IMR-90 (cell line): ENCODE measurements around the gene RRAGC. TPM values are rescaled to one million over a fixed set of nuclear protein-coding genes. Genes with fewer than 3 reads are reported as not detected.

Experiments used
- ATAC-seq: fragments of 200-7000 bp; cut with Tn5 transposase; 2 replicates; pipeline ENCODE4 v1.9.1; 2020; ENCODE audit warnings: low read depth, mild to moderate bottlenecking, moderate library complexity
- BruUV-seq: library from RNA; stranded (reverse); fragments of 400-500 nt; replicated peaks from 2 replicates; lab custom pipeline; 2021; lab: Mats Ljungman, UMichigan
- CTCF ChIA-PET: fragments of 300-600 bp; formaldehyde crosslinking; extraction: SDS; loops from one replicate; lab custom pipeline; 2021; ENCODE audit warnings: antibody characterized with exemption; lab: Yijun Ruan, JAX
- POLR2A ChIA-PET: fragments of 300-600 bp; sonication (Branson Sonifier 250); formaldehyde crosslinking; loops from one replicate; lab custom pipeline; 2022; ENCODE audit warnings: antibody characterized with exemption; ENCODE audit not compliant: unreplicated experiment; lab: Charles Lee
- DNase-seq: peaks from one replicate; pipeline ENCODE4 v3.0.0; 2013
- H2AFZ ChIP-seq: replicated peaks from 2 replicates; pipeline ENCODE3; 2013; ENCODE audit warnings: low read length, mild to moderate bottlenecking; ENCODE audit not compliant: poor library complexity
- H2AK5ac ChIP-seq: 2 replicates; pipeline ENCODE4 v1.6.1; 2013; ENCODE audit warnings: low read depth, low read length, inconsistent platforms
- H2AK9ac ChIP-seq: replicated peaks from 2 replicates; pipeline ENCODE3; 2013; ENCODE audit warnings: mild to moderate bottlenecking, low read depth, low read length, moderate library complexity; ENCODE audit not compliant: poor library complexity
- H2BK120ac ChIP-seq: 2 replicates; pipeline ENCODE4 v1.6.1; 2013; ENCODE audit warnings: low read depth, low read length, inconsistent platforms
- H2BK15ac ChIP-seq: 3 replicates; pipeline ENCODE4 v1.6.1; 2013; ENCODE audit warnings: low read depth, low read length, inconsistent platforms
- H2BK20ac ChIP-seq: 2 replicates; pipeline ENCODE4 v1.6.1; 2013; ENCODE audit warnings: low read depth, mild to moderate bottlenecking, inconsistent platforms, low read length, moderate library complexity
- H2BK5ac ChIP-seq: 2 replicates; pipeline ENCODE4 v1.6.1; 2013; ENCODE audit warnings: mild to moderate bottlenecking, low read depth, low read length, inconsistent platforms; ENCODE audit not compliant: poor library complexity, severe bottlenecking
- H3K14ac ChIP-seq: replicated peaks from 2 replicates; pipeline ENCODE4 v1.6.1; 2013; ENCODE audit warnings: low read depth, low read length, inconsistent platforms
- H3K18ac ChIP-seq: 2 replicates; pipeline ENCODE4 v1.6.1; 2013; ENCODE audit warnings: low read depth, low read length, control low read depth
- H3K23ac ChIP-seq: 2 replicates; pipeline ENCODE4 v1.6.1; 2013; ENCODE audit warnings: low read depth, low read length, inconsistent platforms
- H3K27ac ChIP-seq: 2 replicates; pipeline ENCODE4 v1.5.1; 2013; ENCODE audit warnings: mild to moderate bottlenecking, control low read depth, low read length; ENCODE audit not compliant: insufficient read depth
- H3K27me3 ChIP-seq: 2 replicates; pipeline ENCODE4 v1.6.1; 2013; ENCODE audit warnings: low read length; ENCODE audit not compliant: control insufficient read depth, insufficient read depth
- H3K36me3 ChIP-seq: 2 replicates; pipeline ENCODE4 v1.6.1; 2013; ENCODE audit warnings: low read length, mixed read lengths; ENCODE audit not compliant: control insufficient read depth, insufficient read depth
- H3K4ac ChIP-seq: 2 replicates; pipeline ENCODE4 v1.6.1; 2013; ENCODE audit warnings: low read depth, low read length, inconsistent platforms
- H3K4me1 ChIP-seq: 2 replicates; pipeline ENCODE4 v1.6.1; 2013; ENCODE audit warnings: low read length, mixed read lengths; ENCODE audit not compliant: control insufficient read depth, insufficient read depth
- H3K4me2 ChIP-seq: 2 replicates; pipeline ENCODE4 v1.6.1; 2013; ENCODE audit warnings: low read depth, mild to moderate bottlenecking, control low read depth, low read length, moderate library complexity
- H3K4me3 ChIP-seq: 2 replicates; pipeline ENCODE4 v1.5.1; 2013; ENCODE audit warnings: low read depth, mild to moderate bottlenecking, control low read depth, low read length, moderate library complexity; ENCODE audit not compliant: insufficient read depth
- H3K56ac ChIP-seq: 2 replicates; pipeline ENCODE4 v1.6.1; 2013; ENCODE audit warnings: low read length, inconsistent platforms; ENCODE audit not compliant: insufficient read depth; ENCODE audit errors: extremely low read depth
- H3K79me1 ChIP-seq, 2 experiments: 2 replicates each; pipeline ENCODE4 v1.6.1; 2013; ENCODE audit warnings: low read length in 2 of 2, inconsistent platforms in 1 of 2, low read depth in 1 of 2
- H3K9ac ChIP-seq: 2 replicates; pipeline ENCODE4 v1.6.1; 2013; ENCODE audit warnings: low read depth, low read length, control low read depth
- H3K9me1 ChIP-seq: 2 replicates; pipeline ENCODE4 v1.6.1; 2013; ENCODE audit warnings: low read length, inconsistent platforms; ENCODE audit not compliant: insufficient read depth
- H3K9me3 ChIP-seq: 2 replicates; pipeline ENCODE4 v1.6.1; 2013; ENCODE audit warnings: low read length; ENCODE audit not compliant: control insufficient read depth, insufficient read depth
- H4K20me1 ChIP-seq: 2 replicates; pipeline ENCODE4 v1.6.1; 2013; ENCODE audit warnings: low read length, inconsistent platforms; ENCODE audit not compliant: insufficient read depth
- H4K5ac ChIP-seq: 2 replicates; pipeline ENCODE4 v1.6.1; 2013; ENCODE audit warnings: mild to moderate bottlenecking, low read depth, low read length, control low read depth
- H4K8ac ChIP-seq, 2 experiments: 2 replicates each; pipeline ENCODE4 v1.6.1; 2013; ENCODE audit warnings: low read depth in 2 of 2, low read length in 2 of 2, control low read depth in 1 of 2, inconsistent platforms in 1 of 2
- H4K91ac ChIP-seq: 2 replicates; pipeline ENCODE4 v1.6.1; 2013; ENCODE audit warnings: low read depth, low read length, inconsistent platforms; ENCODE audit not compliant: insufficient read depth
- SMC3 ChIP-seq: fragments of 150-350 bp; IDR thresholded peaks from 2 replicates; pipeline ENCODE4 v1.6.1; 2016; ENCODE audit warnings: low read depth, mild to moderate bottlenecking, antibody characterized with exemption, low read length, moderate library complexity
- WGBS, 2 experiments: methylation state at CpG; one replicate each; pipeline versions ENCODE4 v1.1.5 to v1.1.7; 2013; ENCODE audit warnings: missing lambda C conversion rate in 2 of 2; ENCODE audit not compliant: insufficient read length in 1 of 2; ENCODE audit errors: extremely low coverage in 2 of 2; 5-methylcytosine and 5-hydroxymethylcytosine counted together
- dilution Hi-C: fragments of 300-500 bp; cut with HindIII; formaldehyde crosslinking; loops from one replicate; pipeline ENCODE4 v1.14.3; 2018; ENCODE audit warnings: low sequenced_read_pairs; ENCODE audit not compliant: unreplicated experiment
- in situ Hi-C: fragments of 300-500 bp; cut with MboI; formaldehyde crosslinking; loops from 3 replicates; pipeline ENCODE4 v1.14.3; 2019; ENCODE audit warnings: low sequenced_read_pairs, inconsistent platforms, mixed read lengths
- intact Hi-C: fragments of 100-400 bp; cut with micrococcal nuclease; formaldehyde crosslinking; loops from 2 replicates; pipeline ENCODE4 v1.10.0; 2022
- polyA plus RNA-seq, 3 experiments: library from polyadenylated mRNA; depleted of rRNA; stranded (reverse); fragments of >200 nt; gene quantifications; 2 replicates each; pipeline ENCODE4 v1.2.3, GENCODE V29; 2012; ENCODE audit warnings: low replicate concordance in 1 of 3
- total RNA-seq: library from RNA; depleted of rRNA; stranded (reverse); fragments of >200 nt; gene quantifications from 2 replicates; pipeline ENCODE4 v1.2.3, GENCODE V29; 2012

Gene RRAGC
- total and polyA plus RNA-seq, 2 of the 4 experiments (the other 2 are of a cell fraction): 7.2 to 12.2 TPM

DNA sequence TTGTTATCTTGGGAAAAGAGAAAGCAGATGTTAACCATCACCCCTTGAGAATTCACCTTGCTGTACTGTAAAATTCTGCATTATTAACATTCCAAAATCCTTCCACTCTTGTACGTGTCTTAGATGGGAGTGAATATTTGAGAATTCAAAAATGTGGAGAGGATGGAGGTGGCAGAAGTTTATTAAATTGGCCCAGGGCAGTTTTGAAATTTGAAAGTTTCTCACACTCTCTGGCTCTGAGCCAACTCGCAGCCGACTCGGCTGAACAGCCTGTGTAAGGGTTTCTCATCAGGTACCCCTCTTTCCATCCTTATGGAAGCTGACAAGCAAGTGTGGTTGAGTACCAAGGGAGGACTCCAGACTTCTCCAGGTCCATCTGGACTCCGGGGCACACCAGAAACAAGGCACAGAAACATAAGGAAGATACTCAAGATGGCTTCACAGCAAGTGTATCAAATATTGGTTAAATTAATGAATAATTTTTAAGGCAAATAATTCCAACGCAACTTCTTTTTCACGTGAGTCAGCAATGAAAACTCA lies 45.1 kb downstream of the RRAGC start:
- H3K4me1 ChIP-seq: no peaks in the 10 kb centered on the region; the same call in 1 of the 2 replicates
- H3K27ac ChIP-seq: no peak overlapping the region
- TF ChIP-seq SMC3: no peak
- H3K79me1 ChIP-seq: no peaks in the 10 kb centered on the region
- no CpG with 5 or more reads among the region's 7 CpGs for WGBS, 2 experiments
- ATAC-seq (no peak), DNase-seq (no peak)
- no peak overlapping the region for H4K91ac ChIP-seq
- no peak overlapping the region for H3K4me3 ChIP-seq
- H4K5ac ChIP-seq: no peak overlapping the region
- no peak overlapping the region for H2AK5ac ChIP-seq
- no peak overlapping the region for H3K4ac ChIP-seq
- H2BK120ac ChIP-seq: no peak overlapping the region
- intact Hi-C loops (no loop called here), dilution Hi-C loops (no loop called here), in situ Hi-C loops (loop anchor here (25.0 kb wide), 1 partner anchor 1202 kb away; no protein-coding TSS in a partner anchor)
- no peaks in the 10 kb centered on the region for H3K9me1 ChIP-seq
- H2AK9ac ChIP-seq: no peak overlapping the region
- no peak overlapping the region for H3K4me2 ChIP-seq
- CTCF ChIA-PET: no interaction called here
- H3K36me3 ChIP-seq: no peaks in the 10 kb centered on the region
- H3K27me3 ChIP-seq: peaks cover 68% of the 10 kb centered on the region
- H4K8ac ChIP-seq: no peak overlapping the region
- no TSS peak for BruUV-seq
- no peak overlapping the region for H2BK20ac ChIP-seq
- H3K14ac ChIP-seq: no peak overlapping the region
- H3K56ac ChIP-seq: no peak overlapping the region
- H3K9ac ChIP-seq: no peak overlapping the region
- H2AFZ ChIP-seq: no peak overlapping the region
- H3K18ac ChIP-seq: no peak overlapping the region
- H3K9me3 ChIP-seq: peaks cover 9% of the 10 kb centered on the region; the same call in 1 of the 2 replicates
- POLR2A ChIA-PET: no interaction called here
- H2BK15ac ChIP-seq: no peak overlapping the region
- no peak overlapping the region for H2BK5ac ChIP-seq
- no peak overlapping the region for H3K23ac ChIP-seq
- H4K20me1 ChIP-seq: no peaks in the 10 kb centered on the region
